ENCODE data around the gene CDC42BPA. TPM values are rescaled to one million over a fixed set of nuclear protein-coding genes. Genes with fewer than 3 reads are reported as not detected.

CDC42BPA gene
- polyA plus RNA-seq, 1 donor (not counting 4 experiments of a cell fraction or from before 2014, with no cell fraction given) = 9.2 TPM

GRCh38 chr1:226960944-226961765 is 357.1 kb downstream of the CDC42BPA start:
- DNase-seq (ENCODE audit: low read depth, low spot score) (no peak), FAIRE-seq (no peak)
- Histone ChIP-seq H2AFZ (ENCODE audit: control insufficient read depth, low read length) (no peak overlapping the region), H3K4me2 (ENCODE audit: control insufficient read depth, extremely low read depth, insufficient read depth, low read depth, low read length) (no peak overlapping the region), H3K9me3 (ENCODE audit: control insufficient read depth, low read depth, low read length) (no peaks in the 10 kb centered on the region), H3K27me3 (ENCODE audit: control insufficient read depth, extremely low read depth, insufficient read depth, low read length) (no peaks in the 10 kb centered on the region), H3K9ac (ENCODE audit: control insufficient read depth, extremely low read depth, insufficient read depth, low read length) (no peak overlapping the region), H3K36me3 (ENCODE audit: control insufficient read depth in 2 of 2, extremely low read depth in 1 of 2, insufficient read depth in 2 of 2, low read length in 2 of 2) (no peaks in the 10 kb centered on the region), H3K9me1 (ENCODE audit: control insufficient read depth, extremely low read depth, insufficient read depth, low read length) (no peaks in the 10 kb centered on the region), H4K20me1 (ENCODE audit: control insufficient read depth, extremely low read depth, insufficient read depth, low read length) (no peaks in the 10 kb centered on the region), H3K4me1 (ENCODE audit: control insufficient read depth, extremely low read depth, insufficient read depth, low read length) (no peaks in the 10 kb centered on the region), H3K79me2 (ENCODE audit: control insufficient read depth, insufficient read depth, low read length) (no peaks in the 10 kb centered on the region), H3K27ac (ENCODE audit: control insufficient read depth, insufficient read depth, low read length) (no peak overlapping the region), H3K4me3 (ENCODE audit: control insufficient read depth in 2 of 3, extremely low read depth in 1 of 3, insufficient read depth in 2 of 3, low read depth in 1 of 3, low read length in 3 of 3) (no peak overlapping the region)
- dilution Hi-C loops (cut with MboI; ENCODE audit: extremely low pct_ligation_motif_present, low sequenced_read_pairs) = no loop called here
- TF ChIP-seq CTCF (optimal IDR thresholded peaks at IDR 0.05 in 1 of 3, IDR thresholded peaks at IDR 0.05 in 1 of 3, conservative IDR thresholded peaks at IDR 0.05 in 1 of 3; ENCODE audit: extremely low read depth in 1 of 3, insufficient read depth in 2 of 3, low read length in 3 of 3) = no peak
- no peak for TF ChIP-seq EZH2 (IDR thresholded peaks at IDR 0.05; ENCODE audit: low read length)

GRCh38 chr1:226960256-226960655 is 358.0 kb downstream of the CDC42BPA start:
- Histone ChIP-seq H3K4me1 (ENCODE audit: control insufficient read depth, extremely low read depth, insufficient read depth, low read length) (no peaks in the 10 kb centered on the region), H3K9ac (ENCODE audit: control insufficient read depth, extremely low read depth, insufficient read depth, low read length) (no peak overlapping the region), H3K9me1 (ENCODE audit: control insufficient read depth, extremely low read depth, insufficient read depth, low read length) (no peaks in the 10 kb centered on the region), H3K4me2 (ENCODE audit: control insufficient read depth, extremely low read depth, insufficient read depth, low read depth, low read length) (no peak overlapping the region), H4K20me1 (ENCODE audit: control insufficient read depth, extremely low read depth, insufficient read depth, low read length) (no peaks in the 10 kb centered on the region), H3K9me3 (ENCODE audit: control insufficient read depth, low read depth, low read length) (no peaks in the 10 kb centered on the region), H3K36me3 (ENCODE audit: control insufficient read depth in 2 of 2, extremely low read depth in 1 of 2, insufficient read depth in 2 of 2, low read length in 2 of 2) (no peaks in the 10 kb centered on the region), H3K79me2 (ENCODE audit: control insufficient read depth, insufficient read depth, low read length) (no peaks in the 10 kb centered on the region), H3K27me3 (ENCODE audit: control insufficient read depth, extremely low read depth, insufficient read depth, low read length) (no peaks in the 10 kb centered on the region), H3K4me3 (ENCODE audit: control insufficient read depth in 2 of 3, extremely low read depth in 1 of 3, insufficient read depth in 2 of 3, low read depth in 1 of 3, low read length in 3 of 3) (no peak overlapping the region), H3K27ac (ENCODE audit: control insufficient read depth, insufficient read depth, low read length) (no peak overlapping the region), H2AFZ (ENCODE audit: control insufficient read depth, low read length) (no peak overlapping the region)
- no peak for TF ChIP-seq CTCF (optimal IDR thresholded peaks at IDR 0.05 in 1 of 3, IDR thresholded peaks at IDR 0.05 in 1 of 3, conservative IDR thresholded peaks at IDR 0.05 in 1 of 3; ENCODE audit: extremely low read depth in 1 of 3, insufficient read depth in 2 of 3, low read length in 3 of 3)
- no peak for TF ChIP-seq EZH2 (IDR thresholded peaks at IDR 0.05; ENCODE audit: low read length)
- no peak for DNase-seq (ENCODE audit: low read depth, low spot score)
- dilution Hi-C loops (cut with MboI; ENCODE audit: extremely low pct_ligation_motif_present, low sequenced_read_pairs) = no loop called here
- no peak for FAIRE-seq
